Body of pancreas (tissue), 4 donors: ENCODE data around the gene NT5C2. TPM values are rescaled to one million over a fixed set of nuclear protein-coding genes. Genes with fewer than 3 reads are reported as not detected.
"Not testable (repeated sequence)": the region's sequence is repeated elsewhere in the genome, so short reads cannot be mapped to it uniquely, and the experiment has no call there.

Experiments
- ATAC-seq: fragments of 150-250 bp; one replicate; pipeline ENCODE4 v1.9.1; 2016
- DNase-seq, 4 donors: peaks; one replicate each; pipeline ENCODE4 v3.0.0-alpha.2; 2019
- H3K27ac ChIP-seq, 4 donors: fragments of 200-600 bp; sonication (generic); 1 replicate in 3 of 4; 2 replicates in 1 of 4; pipeline versions ENCODE4 v1.5.1 to v1.6.1; 2016 to 2019; ENCODE audit warnings: mild to moderate bottlenecking in 1 of 4, mixed read lengths in 1 of 4, moderate library complexity in 1 of 4
- H3K27me3 ChIP-seq, 2 donors: fragments of 200-600 bp; sonication (generic); one replicate each; pipeline ENCODE4 v1.6.0; 2016; ENCODE audit warnings: mild to moderate bottlenecking in 1 of 2
- H3K36me3 ChIP-seq, 2 donors: fragments of 200-600 bp; sonication (generic); replicated peaks in 1 of 2; 2 replicates each; pipeline ENCODE4 v1.5.1; 2016; ENCODE audit warnings: low read depth in 2 of 2; ENCODE audit not compliant: insufficient read depth in 1 of 2
- H3K4me1 ChIP-seq: fragments of 200-600 bp; sonication (generic); one replicate; pipeline ENCODE4 v1.6.0; 2016
- H3K4me3 ChIP-seq, 2 donors: fragments of 200-600 bp; sonication (generic); 1 replicate in 1 of 2; 2 replicates in 1 of 2; pipeline ENCODE4 v1.5.1; 2016 to 2019
- H3K9me3 ChIP-seq, 3 donors: fragments of 200-600 bp; sonication (generic); 1 replicate in 2 of 3; 2 replicates in 1 of 3; pipeline ENCODE4 v1.5.1; 2016
- POLR2A ChIP-seq, 3 donors: fragments of 450-650 bp; IDR thresholded peaks; one replicate each; pipeline ENCODE4 v1.6.1; 2016; ENCODE audit warnings: antibody characterized with exemption in 3 of 3, mild to moderate bottlenecking in 2 of 3
- WGBS, 2 donors: methylation state at CpG; one replicate each; pipeline ENCODE4 v1.1.5; 2017; 5-methylcytosine and 5-hydroxymethylcytosine counted together
- intact Hi-C: fragments of 100-400 bp; cut with DNase I; formaldehyde crosslinking; loops from one replicate; pipeline ENCODE4 v1.15.1; 2023
- total RNA-seq, 2 donors: library from RNA; depleted of rRNA; stranded (reverse); fragments of >200 nt; gene quantifications; one replicate each; pipeline ENCODE4 v1.1.0, GENCODE V29; 2016
- TF ChIP-seq, protein P1 (sequence below), 7 experiments: fragments of 450-650 bp in 4 of 7; fragments of 200-600 bp in 3 of 7; sonication (generic) in 3 of 7; IDR thresholded peaks; one replicate each; pipeline ENCODE4 v1.5.1; 2016 to 2019; ENCODE audit warnings: antibody characterized with exemption in 7 of 7

NT5C2 gene
- total RNA-seq, 2 donors from 2014 or later = 32.0 to 43.1 TPM

GRCh38 chr10:103166523-103166922 lies 26.5 kb downstream of the NT5C2 start:
- no peaks in the 10 kb centered on the region for H3K9me3 ChIP-seq
- H3K4me1 ChIP-seq = no peaks in the 10 kb centered on the region
- 92 to 98% methylated on average over 3 of the region's 3 CpGs for WGBS, 2 donors
- H3K36me3 ChIP-seq = peaks cover 0 to 5% of the 10 kb centered on the region in 2 donors
- ATAC-seq (no peak), DNase-seq (no peak)
- intact Hi-C loops = no loop called here
- TF ChIP-seq, protein P1, sequence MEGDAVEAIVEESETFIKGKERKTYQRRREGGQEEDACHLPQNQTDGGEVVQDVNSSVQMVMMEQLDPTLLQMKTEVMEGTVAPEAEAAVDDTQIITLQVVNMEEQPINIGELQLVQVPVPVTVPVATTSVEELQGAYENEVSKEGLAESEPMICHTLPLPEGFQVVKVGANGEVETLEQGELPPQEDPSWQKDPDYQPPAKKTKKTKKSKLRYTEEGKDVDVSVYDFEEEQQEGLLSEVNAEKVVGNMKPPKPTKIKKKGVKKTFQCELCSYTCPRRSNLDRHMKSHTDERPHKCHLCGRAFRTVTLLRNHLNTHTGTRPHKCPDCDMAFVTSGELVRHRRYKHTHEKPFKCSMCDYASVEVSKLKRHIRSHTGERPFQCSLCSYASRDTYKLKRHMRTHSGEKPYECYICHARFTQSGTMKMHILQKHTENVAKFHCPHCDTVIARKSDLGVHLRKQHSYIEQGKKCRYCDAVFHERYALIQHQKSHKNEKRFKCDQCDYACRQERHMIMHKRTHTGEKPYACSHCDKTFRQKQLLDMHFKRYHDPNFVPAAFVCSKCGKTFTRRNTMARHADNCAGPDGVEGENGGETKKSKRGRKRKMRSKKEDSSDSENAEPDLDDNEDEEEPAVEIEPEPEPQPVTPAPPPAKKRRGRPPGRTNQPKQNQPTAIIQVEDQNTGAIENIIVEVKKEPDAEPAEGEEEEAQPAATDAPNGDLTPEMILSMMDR (IDR thresholded peaks at IDR 0.05) = no peak
- TF ChIP-seq POLR2A (IDR thresholded peaks at IDR 0.05) = no peak
- no peaks in the 10 kb centered on the region for H3K27me3 ChIP-seq
- no peak overlapping the region for H3K4me3 ChIP-seq
- H3K27ac ChIP-seq = no peak overlapping the region

DNA sequence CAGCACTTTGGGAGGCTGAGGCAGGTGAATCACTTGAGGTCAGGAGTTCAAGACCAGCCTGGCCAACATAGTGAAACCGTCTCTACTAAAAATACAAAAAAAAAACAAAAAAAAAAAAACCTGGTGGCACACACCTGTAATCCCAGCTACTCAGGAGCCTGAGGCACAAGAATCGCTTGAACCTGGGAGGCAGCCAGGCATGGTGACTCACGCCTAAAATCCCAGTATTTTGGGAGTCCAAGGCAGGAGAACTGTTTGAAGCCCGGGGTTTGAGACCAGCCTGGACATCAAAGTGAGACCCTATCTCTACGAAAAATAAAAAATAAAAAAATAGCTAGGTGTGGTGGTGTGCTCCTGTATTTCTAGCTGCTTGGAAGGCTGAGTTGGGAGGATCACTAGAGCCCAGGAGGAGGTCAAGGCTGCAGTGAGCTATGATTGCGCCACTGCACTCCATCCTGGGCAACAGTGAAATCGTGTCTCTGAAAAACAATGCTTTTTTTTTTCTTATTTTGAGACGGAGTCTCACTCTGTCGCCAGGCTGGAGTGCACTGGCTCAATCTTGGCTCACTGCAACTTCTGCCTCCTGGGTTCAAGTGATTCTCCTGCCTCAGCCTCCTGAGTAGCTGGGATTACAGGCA lies 29.2 kb downstream of the NT5C2 start:
- H3K9me3 ChIP-seq, H3K27ac ChIP-seq, H3K4me3 ChIP-seq, DNase-seq, H3K4me1 ChIP-seq, ATAC-seq, H3K27me3 ChIP-seq, intact Hi-C loops, H3K36me3 ChIP-seq: not testable (repeated sequence)
- 93 to 96% methylated on average over 9 of the region's 9 CpGs for WGBS, 2 donors

DNA sequence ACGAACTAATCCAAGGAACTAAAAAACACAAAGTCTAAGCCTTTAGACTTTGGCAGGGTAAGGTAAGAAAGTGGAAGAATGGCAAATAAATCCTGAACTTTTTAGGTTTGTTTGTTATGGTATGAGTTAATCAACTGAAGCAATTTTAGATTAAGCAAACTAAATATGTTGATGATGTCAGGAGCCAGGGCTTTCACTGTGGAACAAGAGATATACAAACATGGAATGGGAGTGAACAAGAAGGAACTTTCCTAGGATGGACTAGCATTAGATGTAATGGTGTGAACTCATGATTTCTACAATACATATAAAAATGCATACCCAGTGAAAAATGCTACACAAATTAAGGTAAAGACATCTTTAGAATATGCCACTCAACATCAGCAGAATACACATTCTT lies 35.8 kb downstream of the NT5C2 start:
- H3K4me1 ChIP-seq = peaks cover 36% of the 10 kb centered on the region
- intact Hi-C loops = no loop called here
- 89 to 92% methylated on average over 1 of the region's 1 CpG for WGBS, 2 donors

GRCh38 chr10:103155471-103156085 lies 37.5 kb downstream of the NT5C2 start:
- H3K4me1 ChIP-seq = peaks cover 50% of the 10 kb centered on the region
- H3K36me3 ChIP-seq = no peaks in the 10 kb centered on the region
- ATAC-seq = no peak
- no peak overlapping the region for H3K4me3 ChIP-seq
- no peak for DNase-seq
- H3K27ac ChIP-seq = peak overlapping the region in 2 of 4 donors; percentile 50 to 89
- TF ChIP-seq, protein P1 (IDR thresholded peaks at IDR 0.05) = no peak
- TF ChIP-seq POLR2A (IDR thresholded peaks at IDR 0.05) = no peak
- intact Hi-C loops = no loop called here
- H3K9me3 ChIP-seq = no peaks in the 10 kb centered on the region
- 54 to 56% methylated on average over 4 of the region's 4 CpGs for WGBS, 2 donors
- H3K27me3 ChIP-seq = no peaks in the 10 kb centered on the region

More for the DNA sequence above, 35.8 kb downstream of the NT5C2 start:
- TF ChIP-seq, protein P1 (IDR thresholded peaks at IDR 0.05) = no peak
- TF ChIP-seq POLR2A (IDR thresholded peaks at IDR 0.05) = no peak
- no peak for DNase-seq
- no peaks in the 10 kb centered on the region for H3K27me3 ChIP-seq
- no peak overlapping the region for H3K4me3 ChIP-seq
- H3K27ac ChIP-seq = no peak overlapping the region
- ATAC-seq = no peak
- H3K36me3 ChIP-seq = no peaks in the 10 kb centered on the region
- no peaks in the 10 kb centered on the region for H3K9me3 ChIP-seq

GRCh38 chr10:103154521-103155299 lies 38.4 kb downstream of the NT5C2 start:
- no peak for TF ChIP-seq POLR2A (IDR thresholded peaks at IDR 0.05)
- TF ChIP-seq, protein P1 (IDR thresholded peaks at IDR 0.05) = no peak
- intact Hi-C loops = no loop called here
- ATAC-seq (peak; percentile 58), DNase-seq (no peak)
- Histone ChIP-seq H3K36me3 (no peaks in the 10 kb centered on the region), H3K4me3 (no peak overlapping the region), H3K4me1 (peaks cover 50% of the 10 kb centered on the region), H3K27ac (peak overlapping the region in 3 of 4 donors; percentile 50 to 89 (median 53)), H3K9me3 (no peaks in the 10 kb centered on the region), H3K27me3 (no peaks in the 10 kb centered on the region)
- WGBS, 2 donors = 28 to 38% methylated on average over 3 of the region's 3 CpGs
